ENCODE data around the gene AGAP1.
"Not testable (repeated sequence)": the region's sequence is repeated elsewhere in the genome, so short reads cannot be mapped to it uniquely, and the experiment has no call there.

Gene AGAP1

DNA sequence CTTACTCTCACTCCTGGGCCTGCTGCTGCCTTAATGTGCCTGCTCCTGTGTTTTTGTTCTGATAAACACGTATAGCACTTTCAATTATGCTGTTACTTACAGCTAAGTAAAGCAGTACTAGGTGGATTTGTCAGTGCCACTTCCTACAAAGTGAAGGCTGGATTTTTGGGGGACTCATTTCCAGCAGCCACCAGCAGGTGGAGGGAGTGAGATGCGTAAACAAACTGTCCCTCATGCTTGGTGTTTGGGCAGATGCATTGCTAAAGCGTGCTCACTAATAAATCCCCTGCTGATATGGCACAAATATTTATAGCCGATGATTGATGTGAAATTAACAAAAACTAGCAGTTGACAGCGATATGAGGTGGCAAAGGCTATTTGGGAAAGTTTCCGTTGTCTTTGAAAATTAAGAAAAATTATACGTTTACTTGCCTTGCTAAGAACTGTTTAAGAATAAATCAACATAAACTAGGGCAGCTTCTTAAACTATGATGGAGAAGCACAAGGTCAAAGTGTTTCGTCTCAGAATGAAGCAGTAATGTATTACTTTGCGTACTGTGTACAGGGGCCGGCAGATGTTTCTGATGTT is 101.7 kb downstream of the AGAP1 start:
- DNase-seq: peak; percentile 19

DNA sequence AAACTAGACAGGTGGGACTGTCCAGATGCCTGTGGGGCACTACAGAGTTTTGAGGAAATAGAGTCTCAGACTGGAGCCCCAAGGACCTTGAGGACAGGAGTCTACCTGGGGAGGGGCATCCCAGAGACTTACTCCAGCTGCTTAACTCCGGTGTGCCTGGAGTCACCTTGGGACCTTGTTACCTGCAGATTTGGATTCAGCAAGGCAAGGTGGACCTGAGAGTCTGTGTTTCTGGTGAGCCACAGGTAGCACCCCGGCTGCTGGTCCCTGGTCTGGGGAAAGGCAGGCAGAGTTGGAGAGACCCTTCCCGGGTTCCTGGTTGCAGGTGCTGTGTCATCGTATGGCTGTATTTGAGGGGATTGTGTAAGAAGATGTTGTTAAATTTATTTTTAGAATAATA is 102.4 kb downstream of the AGAP1 start:
- DNase-seq: no peak

DNA sequence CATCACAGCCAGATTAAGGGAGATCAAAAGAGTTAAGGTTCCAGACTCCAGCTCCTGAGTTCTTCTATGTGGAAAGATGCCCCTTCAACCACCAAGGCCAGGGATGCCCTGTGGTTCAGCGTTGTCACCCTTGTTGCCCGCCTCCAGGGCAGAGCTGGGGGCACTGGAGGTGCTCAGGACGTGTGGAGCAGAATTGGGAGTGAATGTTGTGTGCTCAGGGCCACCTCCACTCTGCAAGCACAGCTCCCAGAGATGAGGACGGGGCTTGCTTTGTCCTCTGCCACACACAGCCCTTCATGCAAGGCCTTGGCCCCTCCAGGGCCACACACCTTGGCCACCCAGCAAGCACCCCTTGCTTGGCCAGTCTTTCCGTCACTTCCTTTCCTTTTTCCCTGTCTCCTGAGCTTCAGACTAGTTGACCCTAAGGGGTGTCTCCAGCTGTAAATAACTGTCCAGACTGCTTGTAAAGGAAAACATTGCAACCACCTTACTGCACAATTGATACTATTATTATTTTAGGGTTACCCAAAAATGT is 103.3 kb downstream of the AGAP1 start:
- no peak for DNase-seq

DNA sequence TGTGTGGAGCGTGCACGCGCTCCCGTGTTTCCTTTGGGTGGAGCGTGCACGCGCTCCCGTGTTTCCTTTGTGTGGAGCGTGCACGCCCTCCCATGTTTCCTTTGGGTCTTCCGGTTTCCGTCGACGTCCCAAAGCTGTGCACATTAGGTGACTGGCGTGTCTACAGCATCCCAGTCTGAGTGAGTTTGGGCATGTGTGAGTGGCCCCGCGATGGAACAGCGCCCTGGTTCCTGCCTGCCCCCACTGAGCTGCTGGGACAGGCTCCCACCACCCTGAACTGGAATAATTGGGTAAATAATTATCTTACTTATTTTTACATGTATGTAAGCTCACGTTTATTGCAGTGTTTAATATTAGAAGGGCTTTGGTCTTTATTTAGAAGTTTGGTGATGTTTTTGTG is 104.2 kb downstream of the AGAP1 start:
- DNase-seq: no peak

DNA sequence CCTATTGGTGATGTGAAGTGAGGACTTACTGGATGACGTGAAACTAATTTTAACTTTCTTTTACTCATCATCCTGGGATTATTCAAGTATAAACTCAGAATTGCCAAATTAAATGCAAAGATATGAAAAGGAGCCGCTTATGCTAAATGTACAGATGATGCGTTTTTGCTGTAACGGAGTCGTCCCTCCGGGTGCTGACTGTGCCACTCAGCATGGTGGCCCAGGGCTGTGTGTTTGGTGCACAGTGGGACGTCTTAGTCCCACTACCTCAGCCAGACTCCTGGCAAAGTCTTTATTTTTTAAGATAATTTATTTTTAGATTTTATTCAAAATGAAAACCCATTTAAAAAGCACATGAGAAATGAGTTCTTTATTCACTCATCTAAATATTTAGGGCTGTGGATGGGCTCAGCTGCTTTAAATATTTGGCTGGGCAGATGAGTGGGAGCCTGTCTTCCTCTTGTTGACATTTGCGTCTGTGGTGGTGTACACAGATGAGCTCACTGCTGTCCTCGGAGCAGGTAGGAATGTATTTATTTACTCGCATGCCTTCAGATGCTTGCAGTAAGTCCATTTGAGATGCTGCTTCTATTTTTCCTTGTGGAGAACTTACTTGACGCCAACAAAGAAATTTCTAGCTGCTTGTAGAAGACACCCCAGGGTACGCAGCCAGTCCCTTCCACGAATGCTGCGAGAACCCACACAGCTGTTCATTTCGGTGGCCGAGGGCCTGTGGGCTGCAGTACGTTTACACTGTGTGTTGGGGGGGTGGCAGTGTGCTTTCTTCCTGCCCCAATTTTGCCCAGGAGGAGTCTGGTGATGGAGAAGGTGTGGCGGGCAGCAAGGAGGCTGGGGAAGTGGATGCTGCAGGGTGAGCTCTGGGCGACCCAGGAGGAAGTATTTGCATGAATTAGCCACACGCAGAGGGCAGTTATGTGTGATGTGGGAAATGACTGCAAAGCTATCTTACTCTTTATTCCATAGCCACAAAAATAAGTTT is 105.0 kb downstream of the AGAP1 start:
- no peak for DNase-seq

DNA sequence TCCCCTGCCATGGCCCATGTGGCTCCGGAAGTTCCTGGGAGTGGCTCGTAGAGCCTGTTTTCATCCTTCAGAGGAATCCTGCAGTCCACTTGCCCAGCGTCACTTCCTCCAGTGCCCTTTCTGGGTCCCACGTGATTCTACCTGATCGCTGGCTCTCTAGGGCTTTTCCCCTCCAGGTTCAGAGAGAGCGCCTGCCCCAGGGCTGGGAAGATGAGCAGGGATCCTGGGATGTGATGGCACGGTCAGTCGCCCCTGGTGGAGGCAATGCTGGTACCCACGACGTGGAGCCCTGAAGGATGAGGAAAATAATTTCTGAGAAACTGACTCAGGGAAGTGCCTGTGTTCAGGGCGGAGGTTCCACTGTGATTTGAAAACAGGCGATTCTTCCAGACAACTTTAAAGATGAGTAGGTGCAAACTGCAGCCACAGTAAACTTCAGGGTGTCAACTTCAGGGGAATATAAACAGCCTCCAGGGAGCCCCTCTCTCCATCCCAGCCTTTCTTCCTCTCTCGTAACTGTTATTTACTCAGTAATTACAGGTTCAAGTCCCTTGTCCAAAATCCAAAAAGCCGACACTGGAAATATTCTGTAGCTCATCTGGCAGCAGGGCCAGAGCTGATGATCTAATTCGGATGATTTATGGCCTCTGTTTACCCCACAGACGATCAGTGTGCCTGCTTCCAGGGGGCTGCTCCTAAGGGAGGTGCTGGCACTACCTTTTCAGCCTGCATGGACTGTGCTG is 105.9 kb downstream of the AGAP1 start:
- no peak for DNase-seq

DNA sequence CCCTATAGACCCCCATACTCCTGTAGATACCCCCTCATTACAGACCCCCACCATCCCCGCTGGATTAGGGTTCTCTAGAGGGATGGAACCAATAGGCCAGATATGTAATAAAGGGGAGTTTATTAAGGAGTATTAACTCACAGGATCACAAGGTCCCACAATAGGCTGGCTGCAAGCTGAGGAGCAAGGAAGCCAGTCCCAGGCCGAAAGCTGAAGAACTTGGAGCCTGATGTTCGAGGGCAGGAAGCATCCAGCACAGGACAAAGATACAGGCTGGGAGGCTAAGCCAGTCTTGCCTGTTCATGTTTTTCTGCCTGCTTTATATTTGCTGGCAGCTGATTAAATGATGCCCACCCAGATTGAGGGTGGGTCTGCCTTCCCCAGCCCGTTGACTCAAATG is 106.6 kb downstream of the AGAP1 start:
- DNase-seq: no peak

DNA sequence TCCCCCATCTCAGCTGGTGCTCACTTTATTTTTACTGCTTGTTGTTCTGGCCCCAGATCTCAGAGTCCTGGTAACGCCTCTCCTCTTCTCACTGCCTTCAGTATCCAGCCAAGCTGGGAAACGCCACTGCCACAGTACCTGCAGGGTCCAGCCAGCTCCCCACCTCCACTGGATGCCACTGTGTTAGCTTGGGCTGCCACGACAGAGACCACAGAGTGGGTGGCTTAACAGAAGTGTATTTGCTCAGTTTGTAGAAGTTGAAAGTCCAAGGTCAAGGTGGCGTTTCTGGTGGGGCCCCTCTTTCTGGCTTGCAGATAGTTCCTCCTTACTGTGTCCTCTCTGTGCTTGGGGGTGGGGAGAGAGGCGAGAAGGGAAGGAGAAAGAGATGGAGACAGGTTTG is 107.1 kb downstream of the AGAP1 start:
- DNase-seq: no peak

DNA sequence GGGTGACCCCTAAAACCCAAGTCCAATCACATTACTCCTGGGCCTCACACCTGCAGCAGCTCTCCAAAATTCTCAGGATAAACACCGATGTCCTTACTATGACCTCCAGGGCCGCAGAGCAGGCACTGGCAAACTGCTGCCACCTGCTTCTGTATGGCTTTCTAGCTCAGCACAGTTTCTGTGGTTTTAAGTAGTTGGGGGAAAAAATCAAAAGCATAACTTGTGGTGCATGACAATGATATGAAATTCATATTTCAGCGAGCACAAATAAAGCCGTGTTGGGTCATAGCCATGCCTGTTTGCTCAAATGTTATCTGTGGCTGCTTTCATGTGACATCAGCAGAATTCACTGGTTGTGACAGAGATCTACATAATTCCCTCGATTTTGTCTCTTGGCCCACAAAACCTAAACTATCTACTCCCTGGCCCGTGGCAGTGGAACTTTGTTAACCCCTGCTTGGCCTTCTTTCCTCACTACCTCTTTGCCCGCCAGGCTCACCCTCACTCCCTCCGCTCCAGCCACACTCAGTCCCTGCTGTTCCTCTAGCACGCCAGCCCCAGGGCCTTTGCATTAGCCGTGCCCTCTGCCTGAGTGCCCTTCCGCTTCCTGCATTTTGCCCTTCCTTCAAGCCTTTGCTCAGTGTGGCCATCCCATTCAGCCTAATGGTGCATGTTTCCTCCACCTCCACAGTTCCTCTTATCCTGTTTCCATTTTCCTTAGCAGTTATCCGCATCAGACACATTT is 108.3 kb downstream of the AGAP1 start:
- no peak for DNase-seq

DNA sequence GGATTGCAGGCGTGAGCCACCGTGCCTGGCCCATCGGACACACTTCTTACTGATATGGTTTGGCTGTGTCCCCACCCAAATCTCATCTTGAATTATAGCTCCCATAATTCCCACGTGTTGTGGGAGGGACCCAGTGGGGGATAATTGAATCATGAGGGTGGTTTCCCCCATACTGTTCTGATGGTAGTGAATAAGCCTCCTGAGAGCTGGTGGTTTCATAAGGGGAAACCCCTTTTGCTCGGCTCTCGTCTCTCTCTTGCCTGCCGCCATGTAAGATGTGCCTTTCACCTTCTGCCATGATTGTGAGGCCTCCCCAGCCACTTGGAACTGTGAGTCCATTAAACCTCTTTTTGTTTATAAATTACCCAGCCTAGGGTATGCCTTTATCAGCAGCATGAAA is 109.1 kb downstream of the AGAP1 start:
- not testable (repeated sequence) for DNase-seq

DNA sequence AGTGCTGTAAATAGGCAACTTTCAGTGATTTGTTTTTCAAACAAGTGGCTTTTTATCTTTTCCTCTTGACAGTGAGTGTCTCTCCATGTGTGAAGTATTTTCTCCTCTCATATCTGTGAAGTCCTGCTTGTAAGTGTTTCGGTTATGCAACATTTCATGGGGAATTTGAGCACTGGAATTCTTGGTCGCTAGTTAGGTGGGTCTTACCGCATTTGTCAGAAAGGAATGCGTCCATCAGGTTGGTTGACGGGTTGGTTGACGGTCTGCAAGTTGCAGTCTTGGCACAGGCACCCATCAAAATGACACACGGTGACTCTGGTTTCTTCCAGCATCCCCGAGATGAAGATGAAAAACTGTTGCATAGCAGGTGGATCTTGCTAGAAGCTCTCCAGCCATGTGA is 109.8 kb downstream of the AGAP1 start:
- DNase-seq: no peak

DNA sequence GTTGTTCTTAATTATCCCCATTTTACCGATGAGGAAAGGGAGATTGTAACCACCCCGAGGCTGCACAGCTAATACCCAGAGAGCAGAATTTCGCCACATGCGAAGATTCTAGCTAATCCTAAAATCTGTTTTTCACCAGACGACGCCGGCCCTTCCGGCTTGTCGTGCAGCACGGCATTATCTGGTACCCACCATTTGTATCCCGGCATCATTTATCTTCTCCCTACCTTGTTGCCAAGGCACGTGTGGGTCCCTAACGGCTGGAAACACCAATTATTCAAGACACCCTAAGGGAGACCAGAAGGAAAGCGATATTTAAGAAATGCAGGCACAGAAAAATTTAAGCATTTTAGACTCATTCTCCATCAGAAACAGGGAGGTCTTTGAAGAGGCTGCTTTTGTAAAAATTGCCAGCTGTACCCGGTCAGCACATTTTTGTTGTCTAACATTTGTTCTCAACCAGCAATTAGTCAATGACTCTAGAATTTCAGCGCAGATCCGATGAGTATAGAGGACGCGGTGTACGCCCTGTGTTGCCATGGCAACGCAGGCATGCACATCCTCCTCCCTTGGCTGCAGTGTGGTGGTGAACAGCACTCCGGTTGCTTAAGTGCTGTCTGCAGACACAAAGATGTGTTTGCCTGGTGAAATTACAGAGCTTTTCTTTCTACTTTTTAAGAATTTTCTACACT is 111.6 kb downstream of the AGAP1 start:
- DNase-seq: no peak

DNA sequence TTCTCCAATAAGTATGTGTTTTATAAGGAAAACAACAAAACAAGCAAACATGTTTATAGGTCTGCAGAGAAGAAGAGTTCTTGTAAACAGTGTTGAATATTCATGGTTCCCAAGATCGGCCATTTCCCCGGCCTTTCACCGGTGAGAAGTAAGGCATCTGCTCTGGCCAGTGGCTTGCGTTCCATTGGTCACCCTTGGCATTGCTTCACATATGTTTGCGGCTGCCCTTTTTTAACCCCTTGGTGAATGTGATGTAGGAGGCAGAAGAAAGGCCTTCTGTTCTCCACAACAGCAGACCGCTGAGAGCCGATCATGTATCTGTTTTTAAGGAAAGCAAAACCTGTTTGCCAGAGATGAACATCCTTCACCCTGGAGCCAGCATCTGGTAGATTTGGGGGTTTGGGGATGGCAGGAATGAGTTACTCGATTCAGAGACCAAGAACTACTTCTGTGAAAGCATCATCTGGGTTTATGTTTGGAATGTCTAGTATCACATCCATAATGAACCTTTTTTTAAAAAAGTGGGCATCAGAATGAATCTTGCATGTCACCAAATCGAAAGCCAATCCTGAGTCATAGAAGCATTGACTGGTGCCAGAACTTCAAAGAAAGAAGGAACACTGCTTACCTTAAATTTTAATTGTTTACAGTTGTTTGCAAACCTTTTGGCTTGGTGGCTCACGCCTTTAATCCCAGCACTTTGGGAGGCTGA is 112.3 kb downstream of the AGAP1 start:
- DNase-seq: no peak

DNA sequence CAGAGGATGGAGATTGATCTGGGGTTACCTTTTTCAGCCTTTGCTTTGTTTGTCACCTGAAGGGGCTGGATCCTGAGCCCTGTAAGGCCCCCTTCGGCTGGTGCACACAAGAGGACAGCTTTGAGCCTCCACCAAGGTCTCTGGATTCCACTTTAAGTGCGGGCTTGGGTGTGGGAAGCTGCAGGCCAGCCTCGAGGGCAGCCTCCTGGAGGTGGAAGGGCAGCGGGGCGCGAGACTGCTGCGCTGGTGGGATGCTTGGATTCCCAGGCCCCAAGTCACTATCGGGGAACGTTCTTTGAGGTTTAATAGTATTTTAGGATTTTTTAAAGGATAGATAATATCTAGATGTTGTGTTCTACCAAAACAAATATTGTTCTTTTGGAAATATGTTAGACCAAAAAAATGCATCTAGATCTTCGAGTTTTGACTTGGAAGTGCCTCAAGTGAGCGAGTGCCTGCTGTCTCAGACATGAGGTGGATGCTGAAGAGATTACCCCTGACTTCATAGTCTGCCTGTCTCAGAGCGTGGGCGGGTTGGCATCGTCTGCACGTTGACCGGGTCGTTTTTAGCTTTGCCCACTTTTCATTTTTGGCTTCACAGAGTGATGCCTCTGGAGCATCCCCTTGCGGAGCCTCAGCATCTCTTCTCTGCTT is 113.8 kb downstream of the AGAP1 start:
- no peak for DNase-seq

DNA sequence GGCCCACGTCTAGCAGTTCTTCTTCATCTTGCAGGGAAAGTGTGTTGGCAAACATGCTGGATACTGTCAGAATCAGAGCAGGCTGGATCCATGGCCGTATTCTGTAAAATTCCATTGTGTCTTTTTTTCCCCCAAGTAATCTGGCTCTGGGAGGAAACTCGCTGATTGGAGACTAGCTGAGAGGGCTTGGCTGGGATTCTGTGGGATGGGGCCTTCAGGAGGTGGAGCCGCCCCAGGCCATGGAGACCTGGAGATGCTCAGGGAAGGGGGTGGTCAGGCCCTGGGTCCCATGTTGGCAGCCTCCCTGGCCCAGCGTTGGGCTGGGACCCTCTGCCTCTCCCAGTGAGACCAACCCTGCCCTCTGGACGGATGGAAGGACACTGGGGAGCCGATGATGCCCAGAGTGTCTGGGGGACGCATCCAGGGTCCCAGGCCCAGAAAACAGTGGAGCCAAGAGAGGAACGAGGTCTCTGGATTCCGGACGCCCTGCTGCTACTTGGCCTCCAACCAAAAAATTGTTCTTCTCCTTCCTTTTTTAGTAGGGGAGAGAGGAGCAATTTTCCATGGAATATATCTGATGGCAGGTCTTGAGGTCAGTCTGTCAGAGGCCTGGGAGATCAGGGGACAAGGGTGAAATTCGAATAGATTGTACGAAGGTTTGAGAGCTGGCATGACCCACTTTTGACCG is 114.5 kb downstream of the AGAP1 start:
- DNase-seq: no peak

DNA sequence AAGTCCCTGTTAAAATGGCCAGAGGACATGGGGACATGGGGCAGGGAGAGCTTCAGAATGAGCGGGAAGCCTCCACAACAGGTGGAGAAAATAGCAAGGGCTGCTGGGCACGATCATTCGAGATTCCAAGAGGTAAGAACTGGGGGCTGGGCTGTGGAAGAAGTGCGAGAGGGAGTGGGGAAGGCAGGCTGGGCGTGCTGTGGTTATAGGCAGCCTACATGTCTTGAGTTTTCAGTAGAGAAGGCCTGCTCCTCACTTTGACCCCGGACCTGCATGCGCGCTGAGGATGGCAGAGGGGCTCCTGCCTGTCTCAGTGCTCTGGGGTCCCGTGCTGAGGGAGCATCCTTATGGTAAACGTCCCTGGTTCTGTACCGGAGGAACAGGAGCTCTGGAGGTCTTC is 115.5 kb downstream of the AGAP1 start:
- no peak for DNase-seq

DNA sequence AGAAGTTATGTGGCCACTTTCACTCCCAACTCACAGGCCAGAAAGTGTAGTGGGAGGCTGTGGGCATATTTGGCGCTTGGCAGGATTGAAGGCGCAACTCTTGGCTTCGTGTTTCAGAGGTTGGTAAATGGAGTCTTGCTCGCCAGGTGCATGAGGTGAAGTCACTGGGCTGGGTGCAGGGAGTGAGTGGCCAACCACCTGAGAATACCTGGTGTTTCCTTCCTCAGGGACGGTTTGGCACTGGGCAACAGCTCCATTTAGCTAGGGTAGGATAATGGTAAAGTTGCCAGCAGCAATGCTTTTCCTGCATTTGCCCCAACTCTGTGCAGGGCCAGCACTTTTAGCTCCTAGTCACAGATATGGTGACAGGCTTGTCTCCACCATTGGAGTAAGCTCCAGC is 115.9 kb downstream of the AGAP1 start:
- DNase-seq: no peak

DNA sequence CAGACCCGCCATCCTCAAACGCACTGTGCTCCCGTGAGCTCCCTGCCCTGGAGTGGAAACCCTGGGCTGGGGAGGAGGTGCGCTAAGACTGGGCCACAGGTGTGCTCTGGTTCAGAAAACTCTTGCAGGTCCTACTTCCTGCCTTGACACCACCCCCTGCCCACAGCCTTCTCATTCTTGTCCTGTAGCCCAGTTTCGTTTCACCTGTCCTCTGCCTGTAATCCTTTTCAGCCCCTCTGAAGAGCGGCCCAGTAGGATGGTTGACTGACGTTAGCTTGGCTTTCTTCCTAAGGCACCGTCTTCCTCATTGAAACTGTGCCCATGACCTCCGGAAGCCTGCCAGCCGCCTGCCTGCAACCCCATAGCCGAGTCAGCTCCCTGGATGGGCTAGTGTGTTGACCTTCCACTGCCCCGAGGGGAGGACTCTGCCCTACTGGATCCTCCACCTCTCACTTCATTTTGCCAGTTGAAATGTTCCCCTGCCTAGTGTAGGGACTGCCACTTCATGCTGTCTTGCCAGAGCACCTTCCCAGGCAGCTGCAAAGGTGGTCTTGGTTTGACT is 116.9 kb downstream of the AGAP1 start:
- DNase-seq: no peak

DNA sequence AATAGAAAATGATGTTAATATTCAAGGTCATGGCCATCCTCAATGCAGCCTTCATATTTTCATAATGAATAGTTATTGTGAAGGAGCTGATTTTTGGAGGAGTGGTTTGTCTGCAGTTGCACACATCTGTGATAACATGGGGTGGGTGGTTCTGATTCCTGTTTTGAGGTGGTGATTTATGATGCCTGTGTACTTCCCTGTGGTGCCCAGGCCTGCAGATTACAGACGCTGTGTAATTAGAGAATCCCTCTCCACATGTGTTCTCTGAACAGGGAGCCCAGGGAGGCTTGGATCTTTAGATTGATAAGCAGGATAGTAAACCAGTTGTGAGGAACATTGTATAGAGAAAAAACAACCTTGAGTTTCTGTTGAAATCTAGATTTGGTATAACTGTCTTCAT is 117.5 kb downstream of the AGAP1 start:
- no peak for DNase-seq

DNA sequence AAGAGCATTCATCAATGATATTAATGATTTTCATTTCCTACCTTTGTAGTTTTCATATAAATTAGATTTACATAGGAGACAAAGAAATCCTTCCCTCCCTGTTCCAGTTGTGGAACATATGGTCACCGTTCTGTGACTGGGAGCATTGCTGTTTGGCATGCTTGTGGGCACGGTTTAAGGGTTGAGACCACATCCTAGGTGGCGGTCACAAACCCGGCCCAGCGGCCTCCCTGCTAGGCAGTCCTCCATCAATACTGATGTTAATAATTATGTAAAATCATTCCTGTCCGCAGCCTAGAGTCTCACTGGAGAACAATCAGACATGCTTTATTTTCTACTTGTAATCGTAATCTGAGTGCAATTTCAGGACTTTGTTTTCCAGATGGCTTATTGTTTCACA is 117.9 kb downstream of the AGAP1 start:
- DNase-seq: no peak

Data from activated CD4-positive, alpha-beta T cell treated with anti-CD3 and anti-CD28 coated beads, Interleukin-2, amount 50 U/mL, for 1 hour (primary cell).